HG03442 (cell line): ENCODE results near the gene OR7D4.
"Not testable (repeated sequence)": the region's sequence is repeated elsewhere in the genome, so short reads cannot be mapped to it uniquely, and the experiment has no call there.

ENCODE experiments used
- ATAC-seq: cut with Tn5 transposase; IDR thresholded peaks from one replicate; pipeline ENCODE4 v1.9.1; 2021; ENCODE audit warnings: mild to moderate bottlenecking, moderate library complexity; ENCODE audit not compliant: unreplicated experiment

The OR7D4 gene

DNA sequence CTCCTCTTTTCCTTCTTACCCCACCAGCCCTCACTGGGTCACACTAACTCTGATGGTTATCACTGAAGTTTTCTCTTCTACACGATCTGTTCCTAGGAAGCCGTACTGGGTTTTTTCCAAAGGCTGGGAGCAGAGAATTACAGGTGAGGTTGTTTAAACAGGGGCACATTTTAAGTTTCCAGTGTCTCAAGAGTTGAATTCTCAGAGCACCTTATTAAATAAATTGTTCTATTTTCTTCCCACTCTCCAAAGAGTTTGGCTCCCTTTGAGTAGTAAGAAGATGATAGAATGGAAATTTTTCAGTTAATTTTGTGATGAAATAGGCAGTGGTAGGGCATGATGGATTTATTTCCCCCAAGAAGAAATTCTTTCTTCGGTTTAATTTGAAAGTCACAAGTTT is at the start of gene OR7D4:
Gene OR7D4 (minus strand): TSS at position 101 of the 400 bp plus-strand sequence. CDS start 4,752 bp downstream, outside the sequence.
- no peak for ATAC-seq

DNA sequence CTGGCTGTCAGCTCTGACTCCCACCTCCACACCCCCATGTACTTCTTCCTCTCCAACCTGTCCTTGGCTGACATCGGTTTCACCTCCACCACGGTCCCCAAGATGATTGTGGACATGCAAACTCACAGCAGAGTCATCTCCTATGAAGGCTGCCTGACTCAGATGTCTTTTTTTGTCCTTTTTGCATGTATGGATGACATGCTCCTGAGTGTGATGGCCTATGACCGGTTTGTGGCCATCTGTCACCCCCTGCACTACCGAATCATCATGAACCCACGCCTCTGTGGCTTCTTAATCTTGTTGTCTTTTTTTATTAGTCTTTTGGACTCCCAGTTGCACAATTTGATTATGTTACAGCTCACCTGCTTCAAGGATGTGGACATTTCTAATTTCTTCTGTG is 31.8 kb upstream of the OR7D4 start:
- ATAC-seq = no peak

DNA sequence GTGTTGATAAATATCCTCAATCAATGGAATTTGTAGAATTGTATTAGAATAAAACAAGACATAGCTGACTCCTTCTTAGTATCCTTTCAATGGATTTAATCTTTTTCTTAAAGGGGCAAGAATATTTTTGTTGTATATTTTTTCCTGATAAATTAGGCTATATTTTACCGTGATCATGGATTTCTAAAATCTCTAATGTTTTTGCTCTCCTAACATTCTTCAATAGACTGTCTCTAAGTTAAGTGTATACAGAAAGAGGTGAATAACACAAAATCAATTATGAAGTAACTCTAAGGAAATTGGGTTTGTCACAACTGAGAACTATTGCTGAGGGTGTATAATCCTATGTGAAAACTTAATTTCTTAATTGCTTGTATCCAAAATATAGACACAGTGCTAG is 31.2 kb upstream of the OR7D4 start, which contains the start of gene OR7E24:
Gene OR7E24 (plus strand): TSS at position 301 of the 400 bp plus-strand sequence. CDS start 114 bp downstream, outside the sequence.
- ATAC-seq = no peak

DNA sequence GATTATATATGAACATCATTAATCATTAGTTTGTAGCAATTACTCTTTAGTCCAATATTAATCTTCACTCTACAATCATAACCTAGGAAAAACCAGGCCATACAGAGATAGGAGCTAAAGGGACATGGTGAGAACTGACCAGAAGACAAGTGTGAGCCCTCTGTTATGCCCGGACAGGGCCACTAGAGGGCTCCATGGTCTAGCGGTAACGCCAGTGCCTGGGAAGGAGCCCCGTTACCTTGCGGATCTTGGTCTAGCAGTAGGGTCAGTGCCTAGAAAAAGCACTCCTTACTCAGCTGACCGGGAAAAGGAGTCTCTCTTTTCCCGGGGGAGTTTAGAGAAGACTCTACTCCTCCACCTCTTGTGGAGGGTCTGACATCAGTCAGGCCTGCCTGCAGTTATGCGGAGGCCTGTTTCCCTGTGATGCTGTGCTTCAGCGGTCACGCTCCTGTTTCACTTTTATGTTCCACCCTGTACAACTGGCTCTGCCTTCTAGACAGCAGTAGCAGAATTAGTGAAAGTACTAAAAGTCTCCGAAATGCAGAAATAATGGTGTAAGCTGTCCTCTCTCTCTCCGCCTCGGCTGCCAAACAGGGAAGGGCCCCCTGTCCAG is 13.8 kb downstream of the OR7D4 start:
- ATAC-seq = no peak

DNA sequence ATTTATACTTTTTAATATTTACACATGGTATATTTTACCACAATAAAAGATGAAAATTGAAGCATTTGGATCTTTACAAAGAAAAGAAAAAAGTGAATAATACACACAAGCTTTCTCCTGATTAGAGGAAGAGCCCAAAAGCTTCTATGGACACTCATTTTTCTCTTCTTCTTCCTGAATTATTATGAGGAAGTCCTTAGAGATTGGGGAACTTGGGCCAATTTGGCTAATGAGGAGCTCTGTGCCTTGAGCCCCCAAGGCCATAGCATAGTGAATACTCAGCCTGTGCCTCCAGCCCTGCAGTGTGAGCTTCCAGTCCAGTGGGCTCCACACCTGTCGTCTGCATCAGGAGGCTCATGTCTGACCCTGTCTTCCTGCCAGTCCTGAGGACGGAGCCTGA is 21.3 kb downstream of the OR7D4 start:
- ATAC-seq = not testable (repeated sequence)

DNA sequence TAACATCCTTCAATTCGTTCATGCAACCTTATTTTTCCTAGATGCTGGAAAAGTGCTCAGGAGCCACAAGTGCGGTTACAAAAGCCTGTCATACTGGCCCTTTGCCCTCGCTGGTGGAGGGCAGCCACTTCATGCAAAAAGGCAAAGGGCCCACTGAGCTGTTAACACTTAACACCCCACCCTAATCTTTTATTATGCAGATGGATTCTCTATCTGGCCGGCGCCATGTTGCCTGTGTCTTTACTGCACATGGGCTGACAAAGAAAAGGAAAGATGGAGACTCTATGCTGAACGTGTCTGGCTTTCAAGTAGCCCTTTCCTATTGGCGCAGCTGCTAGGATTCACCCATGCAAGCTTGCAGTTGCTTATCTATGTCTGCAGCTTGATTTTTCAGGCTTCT is 29.9 kb downstream of the OR7D4 start:
- ATAC-seq = no peak

DNA sequence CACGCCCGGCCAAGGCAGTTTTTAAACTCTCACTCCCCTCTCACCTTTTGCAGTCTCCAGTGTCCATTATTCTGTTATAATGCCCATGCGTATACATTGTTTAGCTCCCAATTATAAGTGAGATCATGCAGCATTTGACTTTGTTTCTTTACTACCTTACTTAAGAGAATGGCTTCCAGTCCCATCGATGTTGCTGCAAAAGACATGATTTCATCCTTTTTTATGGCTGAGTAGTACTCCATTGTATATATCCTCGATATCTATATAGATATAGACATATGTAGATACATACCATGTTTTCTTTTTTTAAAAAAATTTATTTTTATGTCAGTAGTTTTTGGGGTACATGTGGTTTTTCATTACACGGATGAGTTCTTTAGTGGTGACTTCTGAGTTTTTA is 32.2 kb downstream of the OR7D4 start:
- no peak for ATAC-seq

DNA sequence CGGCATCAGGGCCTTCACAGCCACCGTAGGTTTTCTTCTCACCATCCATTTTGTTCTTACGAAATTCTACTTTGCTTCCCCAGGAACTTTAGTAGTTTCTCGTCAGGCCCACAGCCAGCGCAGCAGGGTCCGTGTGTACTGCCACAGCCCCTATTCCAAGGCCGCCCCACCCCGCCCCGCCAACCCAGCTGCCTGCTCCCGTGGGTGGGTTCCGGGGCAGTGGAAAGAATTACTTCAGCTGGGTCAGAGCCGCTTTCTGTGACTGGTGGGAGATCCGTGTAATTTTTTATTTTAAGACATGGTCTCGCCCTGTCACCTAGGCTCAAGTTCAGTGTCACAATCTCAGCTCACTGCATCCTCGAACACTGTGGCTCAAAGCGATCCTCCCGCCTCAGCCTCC is 36.4 kb downstream of the OR7D4 start:
- ATAC-seq = no peak

DNA sequence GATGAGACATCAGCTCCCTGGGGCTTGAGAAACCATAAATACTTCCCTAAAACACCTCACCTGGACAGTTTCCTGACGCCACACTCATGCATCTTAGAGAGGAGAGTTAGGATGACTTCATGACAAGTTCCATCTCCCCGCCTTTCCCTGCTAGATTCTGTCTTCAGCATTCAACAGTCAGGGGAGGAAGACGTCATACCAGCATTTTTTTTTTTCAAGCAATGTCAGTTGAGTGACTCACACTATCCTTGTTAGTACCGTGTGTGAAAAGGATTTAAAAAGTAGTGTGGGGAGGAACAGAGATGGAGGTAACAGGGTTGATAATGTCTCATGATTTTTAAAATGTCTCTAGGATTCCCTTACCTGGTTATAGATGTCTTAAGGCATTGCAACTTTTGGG is 40.5 kb downstream of the OR7D4 start, which contains the start of gene OR7D2:
Gene OR7D2 (plus strand): TSS at position 79 of the 400 bp plus-strand sequence. CDS start 6,803 bp downstream, outside the sequence.
- no peak for ATAC-seq

DNA sequence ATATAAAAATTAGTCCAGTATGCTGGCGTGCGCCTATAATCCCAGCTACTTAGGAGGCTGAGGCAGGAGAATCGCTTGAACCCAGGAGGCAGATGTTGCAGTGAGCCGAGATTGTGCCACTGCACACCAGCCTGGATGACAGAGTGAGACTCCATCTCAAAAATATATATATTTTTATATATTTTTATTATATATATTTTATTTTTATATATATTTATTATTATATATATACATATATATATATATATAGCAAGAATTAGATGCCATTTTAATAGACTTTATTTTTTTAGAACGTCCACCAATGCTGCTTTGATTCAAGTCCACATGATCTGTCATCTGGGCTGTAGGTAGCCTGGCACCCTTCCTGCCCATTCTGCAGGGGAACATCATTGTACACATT is 44.1 kb downstream of the OR7D4 start:
- ATAC-seq = no peak

DNA sequence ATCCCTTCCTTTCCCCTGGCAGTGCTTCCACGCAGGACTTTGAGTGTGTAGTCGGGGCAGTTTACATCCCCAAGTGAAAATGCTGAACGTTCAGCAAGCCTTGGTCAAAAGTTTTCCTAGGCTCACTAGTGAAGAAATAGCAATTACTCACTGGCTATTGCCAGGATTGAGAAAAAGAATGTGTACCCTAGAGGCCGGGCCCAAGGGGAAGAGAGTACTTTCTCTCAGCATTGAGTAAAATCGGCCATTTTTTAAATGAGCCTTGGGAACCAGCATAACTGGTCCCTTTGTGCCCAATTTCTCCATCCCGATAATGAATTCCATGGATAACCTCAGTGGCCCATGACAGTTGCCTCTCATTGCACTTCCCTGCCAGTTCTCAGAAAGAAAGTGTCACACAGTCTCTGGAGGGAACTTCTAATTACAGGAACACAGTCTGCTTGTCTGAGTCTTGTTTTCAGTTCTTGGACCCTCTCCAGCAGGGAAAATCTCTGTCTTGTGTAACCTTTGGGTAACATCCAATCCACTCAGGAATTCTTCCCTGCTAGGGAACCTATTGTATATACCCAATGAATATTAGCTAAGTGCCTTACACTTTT is 47.9 kb downstream of the OR7D4 start:
- ATAC-seq = no peak

DNA sequence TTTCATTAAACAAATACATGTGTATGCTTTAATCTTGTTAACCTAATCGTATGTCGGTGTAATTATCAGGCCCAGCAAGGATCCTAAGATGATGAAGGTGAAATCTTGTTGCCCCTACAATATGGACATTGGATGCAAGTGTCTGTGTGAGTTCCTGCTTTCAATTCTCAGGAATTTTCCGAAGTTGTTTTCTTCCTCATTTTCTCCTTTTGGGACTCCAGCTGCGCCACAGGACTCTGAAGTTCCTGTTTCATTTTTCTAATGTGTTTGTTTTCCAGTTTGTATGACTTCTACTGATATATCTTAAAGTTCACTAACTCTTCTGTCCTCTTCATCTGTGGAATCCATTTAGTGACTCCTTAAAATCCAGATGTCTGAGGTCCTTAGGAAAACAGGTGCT is 52.5 kb downstream of the OR7D4 start:
- no peak for ATAC-seq

DNA sequence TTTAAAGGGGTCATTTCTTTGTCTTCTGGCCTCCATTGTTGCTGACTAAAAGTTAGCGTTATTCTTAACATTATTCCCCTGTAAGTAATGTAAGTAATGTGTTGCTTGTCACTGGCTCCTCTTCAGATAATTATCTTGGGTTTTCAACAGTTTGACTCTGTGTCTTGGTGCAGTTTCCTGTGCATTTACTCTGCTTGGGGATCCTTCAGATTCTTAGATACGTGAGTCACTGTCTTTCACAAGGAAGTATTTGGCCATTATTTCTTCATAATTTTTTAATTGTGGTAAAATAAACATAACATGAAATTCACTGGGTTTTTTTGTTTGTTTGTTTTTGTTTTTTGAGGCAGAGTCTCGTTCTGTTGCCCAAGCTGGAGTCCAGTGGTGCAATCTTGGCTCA is 54.1 kb downstream of the OR7D4 start:
- ATAC-seq = no peak

DNA sequence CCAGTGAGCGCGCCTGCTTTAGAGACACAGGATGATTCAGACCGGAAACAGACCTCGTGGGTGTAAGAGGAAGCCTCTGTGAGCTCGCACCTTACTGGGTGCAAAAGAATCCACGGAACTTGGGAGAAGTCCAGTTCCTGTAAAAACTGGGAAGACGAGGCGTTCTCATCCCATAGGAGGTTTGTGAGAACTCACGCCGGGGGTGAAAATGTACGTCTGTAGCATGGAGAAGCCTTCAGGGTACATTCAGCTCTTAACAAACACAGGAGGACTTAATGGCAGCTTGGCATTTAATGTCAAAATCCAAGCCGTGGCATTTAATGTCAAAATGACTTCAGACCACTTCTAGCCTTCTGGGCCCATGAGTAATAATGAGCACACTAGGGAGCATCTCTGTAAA is 58.0 kb downstream of the OR7D4 start:
- no peak for ATAC-seq
